HepG2 (cell line): ENCODE data around the gene JHY.

Experiments used
- CBFB ChIP-seq: sonication (generic); formaldehyde crosslinking; IDR thresholded peaks from 2 replicates; pipeline ENCODE4 v1.4.0; 2020; ENCODE audit warnings: missing genetic modification reagents
- NR2F1 ChIP-seq, 2 experiments: fragments of 450-650 bp in 1 of 2; formaldehyde crosslinking in 1 of 2; IDR thresholded peaks; 2 replicates each; pipeline versions ENCODE4 v1.5.0 to v1.6.1; 2016 to 2020; ENCODE audit warnings: mild to moderate bottlenecking in 1 of 2, missing compliant biosample characterization in 1 of 2, missing genetic modification reagents in 1 of 2, moderate library complexity in 1 of 2
- NR2F2 ChIP-seq: IDR thresholded peaks from 2 replicates; pipeline ENCODE4 v1.6.1; 2012; ENCODE audit warnings: low read depth, inconsistent platforms, borderline replicate concordance
- TRAFD1 ChIP-seq: sonication (generic); formaldehyde crosslinking; IDR thresholded peaks from 2 replicates; pipeline ENCODE4 v1.5.1; 2020; ENCODE audit warnings: missing genetic modification reagents, mild to moderate bottlenecking, borderline replicate concordance
- ZNF704 ChIP-seq: sonication (generic); formaldehyde crosslinking; IDR thresholded peaks from 2 replicates; pipeline ENCODE4 v1.8.1; 2023; ENCODE audit warnings: mild to moderate bottlenecking, inconsistent platforms, moderate library complexity, missing genetic modification reagents, borderline replicate concordance

- no peak for TF ChIP-seq ZNF704 (CRISPR knock-in tag)
- TF ChIP-seq TRAFD1 (CRISPR knock-in tag), result no peak
- no peak for TF ChIP-seq CBFB
- no peak for TF ChIP-seq NR2F2
- no peak for TF ChIP-seq NR2F1 (CRISPR knock-in tag; IDR thresholded peaks at IDR 0.05)
These were observed 492 bp downstream of the JHY start for GRCh38 chr11:122882857-122883645.
